GM18861 (cell line): ENCODE results near the gene EPHB2.

Experiments used
- ATAC-seq: cut with Tn5 transposase; IDR thresholded peaks from one replicate; pipeline ENCODE4 v1.9.1; 2021; ENCODE audit not compliant: unreplicated experiment

EPHB2 gene

DNA sequence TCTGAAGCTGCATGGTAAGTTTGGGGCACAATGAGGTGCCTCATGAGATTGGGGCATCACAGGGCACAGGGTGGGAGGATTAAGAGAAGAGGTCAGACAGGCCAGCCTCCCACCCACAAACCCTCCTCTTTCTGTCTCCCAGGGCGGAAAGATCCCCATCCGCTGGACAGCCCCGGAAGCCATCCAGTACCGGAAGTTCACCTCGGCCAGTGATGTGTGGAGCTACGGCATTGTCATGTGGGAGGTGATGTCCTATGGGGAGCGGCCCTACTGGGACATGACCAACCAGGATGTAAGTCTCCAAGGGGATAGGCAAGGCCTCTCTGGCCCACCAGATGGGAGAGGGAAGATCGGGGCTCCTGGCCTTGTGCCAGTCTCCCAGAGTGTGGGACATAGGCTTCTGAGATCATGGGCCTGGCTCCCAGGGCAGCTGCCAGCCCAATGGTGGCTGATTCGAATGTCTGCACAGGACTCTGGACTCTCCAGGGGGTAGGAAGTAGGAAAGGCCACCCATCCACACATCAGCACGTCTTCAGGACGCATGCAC, 198.3 kb downstream of the EPHB2 start:
- ATAC-seq, result no peak

DNA sequence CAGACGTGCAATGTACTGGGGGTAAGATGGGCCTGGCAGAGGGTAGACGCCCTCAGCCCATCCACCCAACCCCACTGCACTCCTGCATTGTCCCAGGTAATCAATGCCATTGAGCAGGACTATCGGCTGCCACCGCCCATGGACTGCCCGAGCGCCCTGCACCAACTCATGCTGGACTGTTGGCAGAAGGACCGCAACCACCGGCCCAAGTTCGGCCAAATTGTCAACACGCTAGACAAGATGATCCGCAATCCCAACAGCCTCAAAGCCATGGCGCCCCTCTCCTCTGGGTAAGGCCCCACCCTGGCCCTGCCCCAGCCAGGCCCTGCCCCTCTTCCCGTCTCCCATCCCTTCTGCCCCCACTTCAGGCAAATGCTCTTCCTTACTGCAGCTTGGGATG, 199.6 kb downstream of the EPHB2 start:
- ATAC-seq, result no peak

DNA sequence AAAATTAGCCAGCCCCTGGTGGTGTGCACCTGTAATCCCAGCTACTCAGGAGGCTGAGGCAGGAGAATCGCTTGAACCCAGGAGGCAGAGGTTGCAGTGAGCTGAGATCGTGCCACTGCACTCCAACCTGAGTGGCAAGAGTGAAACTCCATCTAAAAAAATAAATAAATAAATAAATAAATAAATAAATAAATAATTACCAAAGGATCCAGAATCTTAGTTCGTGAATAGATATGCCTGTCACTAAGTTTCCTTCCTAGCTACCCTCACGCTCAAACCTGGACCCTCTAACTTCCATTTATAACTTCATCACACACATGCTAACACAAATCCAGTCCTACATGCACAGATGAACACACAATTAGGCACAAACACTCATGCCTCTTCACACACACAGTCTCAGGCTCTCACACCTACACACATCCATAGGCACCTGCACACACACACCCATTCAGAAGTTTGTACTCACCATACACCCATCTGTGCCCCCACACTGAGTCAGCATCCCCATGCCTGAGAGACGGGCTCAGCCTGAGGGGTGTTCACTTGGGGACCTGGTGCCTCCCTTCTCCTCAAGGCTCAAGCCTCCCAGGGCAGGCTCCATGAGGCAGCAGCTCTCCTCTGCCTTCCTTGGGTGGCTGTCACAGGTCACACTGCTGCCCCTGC, 200.5 kb downstream of the EPHB2 start:
- ATAC-seq, result no peak

DNA sequence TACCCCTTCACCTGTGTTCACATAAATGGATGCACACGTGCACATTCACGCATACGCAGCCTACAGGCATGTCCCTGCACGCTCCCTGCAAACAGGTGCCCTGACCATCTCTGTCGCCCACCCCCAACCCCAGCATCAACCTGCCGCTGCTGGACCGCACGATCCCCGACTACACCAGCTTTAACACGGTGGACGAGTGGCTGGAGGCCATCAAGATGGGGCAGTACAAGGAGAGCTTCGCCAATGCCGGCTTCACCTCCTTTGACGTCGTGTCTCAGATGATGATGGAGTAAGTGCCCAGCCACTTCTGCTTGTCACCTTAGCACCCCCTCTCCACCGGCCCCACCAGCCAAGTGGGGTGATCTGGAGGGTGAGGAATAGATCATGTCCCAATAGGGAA, 201.7 kb downstream of the EPHB2 start:
- ATAC-seq, result no peak

DNA sequence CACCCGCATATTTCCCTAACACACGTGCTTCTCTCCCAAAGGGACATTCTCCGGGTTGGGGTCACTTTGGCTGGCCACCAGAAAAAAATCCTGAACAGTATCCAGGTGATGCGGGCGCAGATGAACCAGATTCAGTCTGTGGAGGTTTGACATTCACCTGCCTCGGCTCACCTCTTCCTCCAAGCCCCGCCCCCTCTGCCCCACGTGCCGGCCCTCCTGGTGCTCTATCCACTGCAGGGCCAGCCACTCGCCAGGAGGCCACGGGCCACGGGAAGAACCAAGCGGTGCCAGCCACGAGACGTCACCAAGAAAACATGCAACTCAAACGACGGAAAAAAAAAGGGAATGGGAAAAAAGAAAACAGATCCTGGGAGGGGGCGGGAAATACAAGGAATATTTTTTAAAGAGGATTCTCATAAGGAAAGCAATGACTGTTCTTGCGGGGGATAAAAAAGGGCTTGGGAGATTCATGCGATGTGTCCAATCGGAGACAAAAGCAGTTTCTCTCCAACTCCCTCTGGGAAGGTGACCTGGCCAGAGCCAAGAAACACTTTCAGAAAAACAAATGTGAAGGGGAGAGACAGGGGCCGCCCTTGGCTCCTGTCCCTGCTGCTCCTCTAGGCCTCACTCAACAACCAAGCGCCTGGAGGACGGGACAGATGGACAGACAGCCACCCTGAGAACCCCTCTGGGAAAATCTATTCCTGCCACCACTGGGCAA, 202.9 kb downstream of the EPHB2 start:
- no peak for ATAC-seq

DNA sequence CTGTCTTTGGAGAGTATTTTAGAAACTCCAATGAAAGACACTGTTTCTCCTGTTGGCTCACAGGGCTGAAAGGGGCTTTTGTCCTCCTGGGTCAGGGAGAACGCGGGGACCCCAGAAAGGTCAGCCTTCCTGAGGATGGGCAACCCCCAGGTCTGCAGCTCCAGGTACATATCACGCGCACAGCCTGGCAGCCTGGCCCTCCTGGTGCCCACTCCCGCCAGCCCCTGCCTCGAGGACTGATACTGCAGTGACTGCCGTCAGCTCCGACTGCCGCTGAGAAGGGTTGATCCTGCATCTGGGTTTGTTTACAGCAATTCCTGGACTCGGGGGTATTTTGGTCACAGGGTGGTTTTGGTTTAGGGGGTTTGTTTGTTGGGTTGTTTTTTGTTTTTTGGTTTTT, 203.5 kb downstream of the EPHB2 start:
- ATAC-seq, result no peak

DNA sequence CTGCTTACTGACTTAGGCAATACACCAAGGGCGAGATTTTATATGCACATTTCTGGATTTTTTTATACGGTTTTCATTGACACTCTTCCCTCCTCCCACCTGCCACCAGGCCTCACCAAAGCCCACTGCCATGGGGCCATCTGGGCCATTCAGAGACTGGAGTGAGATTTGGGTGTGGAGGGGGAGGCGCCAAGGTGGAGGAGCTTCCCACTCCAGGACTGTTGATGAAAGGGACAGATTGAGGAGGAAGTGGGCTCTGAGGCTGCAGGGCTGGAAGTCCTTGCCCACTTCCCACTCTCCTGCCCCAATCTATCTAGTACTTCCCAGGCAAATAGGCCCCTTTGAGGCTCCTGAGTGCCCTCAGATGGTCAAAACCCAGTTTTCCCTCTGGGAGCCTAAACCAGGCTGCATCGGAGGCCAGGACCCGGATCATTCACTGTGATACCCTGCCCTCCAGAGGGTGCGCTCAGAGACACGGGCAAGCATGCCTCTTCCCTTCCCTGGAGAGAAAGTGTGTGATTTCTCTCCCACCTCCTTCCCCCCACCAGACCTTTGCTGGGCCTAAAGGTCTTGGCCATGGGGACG, 204.1 kb downstream of the EPHB2 start:
- ATAC-seq, result no peak

DNA sequence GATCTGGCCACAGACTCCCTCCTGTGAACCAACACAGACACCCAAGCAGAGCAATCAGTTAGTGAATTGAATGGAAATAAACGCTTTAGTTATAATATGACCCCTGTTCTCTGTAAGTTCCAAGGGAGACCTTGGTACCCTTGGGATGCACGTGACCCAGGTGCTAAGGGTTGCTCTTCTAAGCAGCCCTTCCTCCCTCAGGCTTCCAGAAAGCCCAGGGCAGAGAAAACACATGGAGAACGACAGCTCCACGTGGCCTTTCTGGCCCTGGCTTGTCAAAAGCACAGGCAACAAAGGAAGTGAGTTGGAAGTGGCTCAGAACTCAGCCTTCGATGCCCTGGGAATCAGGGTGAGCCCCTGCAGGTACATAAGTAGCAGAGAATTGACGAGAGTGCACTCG, 204.6 kb downstream of the EPHB2 start:
- ATAC-seq, result no peak

DNA sequence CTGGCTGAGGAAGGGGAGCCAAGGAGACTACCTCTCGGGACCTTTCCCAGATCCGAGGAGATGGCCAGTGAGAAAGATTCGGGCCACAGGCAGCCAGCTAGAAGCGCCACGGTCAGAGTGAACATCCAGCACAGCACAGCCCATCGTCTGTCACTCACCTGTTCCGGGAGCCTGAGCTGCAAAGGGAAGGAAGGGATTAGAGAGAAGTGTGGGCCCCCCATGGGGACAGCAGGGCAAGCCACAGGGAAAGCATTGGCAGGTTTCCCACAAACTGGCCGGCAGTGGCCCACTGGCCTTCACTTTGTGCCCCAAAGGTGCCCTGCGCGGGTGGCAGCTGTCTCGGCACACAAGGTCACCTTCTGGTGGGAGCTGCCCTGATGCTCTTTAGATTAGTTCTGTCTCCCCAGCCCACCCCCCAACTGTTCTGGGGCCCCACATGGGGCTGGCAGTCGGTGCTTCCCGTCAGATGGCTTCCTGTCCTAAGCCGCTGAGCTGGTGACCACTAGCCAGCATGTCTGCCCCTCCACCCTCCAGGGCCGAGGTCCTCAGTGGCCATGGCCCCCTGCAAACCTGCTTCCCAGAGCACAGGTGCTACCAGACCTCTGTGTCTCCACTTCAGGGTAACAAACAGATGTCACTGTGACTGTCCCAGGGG, 205.3 kb downstream of the EPHB2 start:
- no peak for ATAC-seq

DNA sequence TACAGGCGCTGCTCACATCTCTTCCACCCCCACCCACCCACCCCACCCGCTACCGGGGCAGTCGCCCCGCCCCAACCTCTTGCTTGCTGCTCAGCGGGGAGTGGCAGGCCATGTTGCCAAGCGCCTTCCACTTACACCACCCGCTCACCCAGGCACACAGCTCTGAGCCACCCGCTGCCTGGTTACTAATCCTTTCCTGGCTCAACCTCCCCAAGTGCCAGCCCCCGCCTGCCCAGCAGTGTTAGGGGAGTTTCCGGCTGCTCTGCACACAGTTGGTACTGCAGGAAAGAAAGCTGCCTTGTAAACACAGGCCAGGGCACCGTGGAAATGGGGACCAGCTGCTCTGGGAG, 205.8 kb downstream of the EPHB2 start:
- no peak for ATAC-seq

DNA sequence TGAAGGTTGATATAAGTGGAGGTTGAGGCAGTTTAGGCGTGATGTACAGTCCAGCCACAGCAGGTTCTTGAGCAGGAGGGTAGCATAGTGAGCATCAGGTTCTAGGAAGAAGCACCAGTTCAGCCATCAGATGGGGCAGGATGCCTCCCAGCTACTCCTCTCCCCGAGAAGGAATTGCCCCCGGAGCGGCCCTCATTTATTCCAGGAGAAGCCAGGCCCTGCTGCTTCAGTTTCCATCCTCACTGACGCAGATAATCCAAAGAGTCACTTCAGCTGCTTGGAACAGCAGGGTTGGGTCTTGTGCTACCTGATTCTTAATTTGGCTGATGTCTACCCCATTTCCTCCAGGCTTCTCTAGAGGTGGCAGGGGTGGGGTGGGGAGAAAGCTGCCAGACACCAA, 207.3 kb downstream of the EPHB2 start:
- no peak for ATAC-seq

DNA sequence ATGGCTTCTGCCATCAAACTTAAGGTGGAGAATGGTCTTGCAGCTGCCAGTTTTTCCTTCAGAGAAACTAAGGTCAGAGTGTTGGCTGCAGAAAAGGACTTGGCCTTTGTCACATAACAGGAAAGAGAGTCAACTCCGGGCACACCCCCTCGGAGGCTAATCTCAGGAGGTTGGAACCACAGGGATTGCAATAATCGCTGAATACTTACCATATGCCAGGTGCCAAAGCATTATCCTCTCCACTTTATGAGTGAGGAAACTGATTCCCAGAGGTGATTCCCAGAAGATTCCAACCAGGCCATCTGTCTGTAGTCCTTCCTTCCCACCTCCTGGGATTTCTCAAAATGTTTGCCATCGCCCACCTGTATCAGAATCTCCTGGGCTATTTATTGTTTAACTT, 208.0 kb downstream of the EPHB2 start:
- no peak for ATAC-seq

DNA sequence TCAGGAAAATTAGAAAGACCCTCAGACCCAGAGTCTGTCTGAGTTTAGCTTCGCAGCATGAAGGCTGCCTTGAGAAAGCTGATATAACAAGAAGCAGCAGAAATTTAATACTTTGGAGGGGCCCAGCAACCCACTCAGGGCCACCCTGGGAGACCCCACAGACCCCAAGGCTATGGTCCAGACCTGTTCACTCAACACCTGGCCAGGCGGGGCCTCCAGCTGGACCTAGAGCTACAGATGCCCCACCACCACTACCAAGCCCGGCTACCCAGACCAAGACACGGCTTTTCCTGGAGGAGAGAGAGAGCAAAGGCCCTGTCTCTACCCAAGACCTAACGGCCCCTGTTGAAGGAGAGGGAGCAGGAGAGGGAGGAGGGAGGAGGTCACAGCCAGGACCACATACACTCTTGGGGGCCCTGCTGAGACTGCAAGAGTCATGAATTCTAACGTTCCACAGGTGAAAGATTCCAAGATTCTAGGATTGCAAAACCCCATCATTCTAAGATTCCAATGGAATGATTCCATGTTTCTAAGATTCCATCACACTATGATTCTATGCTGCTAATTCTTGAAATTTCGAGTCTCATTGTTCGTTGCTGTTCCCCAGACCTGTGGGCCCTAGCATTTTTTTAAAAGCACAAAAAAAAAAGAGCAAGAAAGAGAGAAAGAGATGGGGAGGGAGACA, 208.8 kb downstream of the EPHB2 start:
- no peak for ATAC-seq

DNA sequence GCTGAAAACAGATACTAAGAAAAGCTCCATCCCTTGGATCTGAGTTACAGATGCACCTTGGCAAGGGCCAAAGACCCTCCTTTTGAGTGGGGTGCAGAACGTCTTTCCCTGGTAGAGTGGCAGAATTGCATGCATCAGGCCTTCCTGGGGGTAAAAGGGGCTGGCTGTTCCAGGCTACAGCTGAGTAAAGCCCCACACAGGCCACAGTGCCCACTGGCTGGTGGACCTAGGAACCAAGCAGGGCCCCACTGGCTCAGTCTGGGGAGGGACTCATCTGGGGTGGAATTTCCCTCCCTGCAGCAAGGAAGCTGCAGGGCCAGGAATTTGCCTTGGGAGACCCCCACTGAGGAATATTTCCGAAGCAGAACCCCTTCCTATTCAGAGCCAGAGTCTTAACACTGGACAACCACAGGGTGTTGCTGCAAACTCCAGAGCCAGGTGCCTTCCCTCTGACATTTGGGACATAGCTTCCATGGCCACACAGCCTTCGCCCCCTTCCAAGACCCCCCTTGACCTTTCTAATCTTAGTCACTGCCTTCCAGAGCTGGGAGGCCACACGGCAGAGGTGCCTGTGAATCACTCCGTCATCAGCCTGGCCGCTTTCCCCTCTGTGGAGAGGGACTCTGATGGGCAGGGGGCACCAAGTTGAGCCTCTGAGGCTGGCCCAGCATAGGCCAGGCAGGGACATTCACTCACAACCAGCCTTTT, 209.5 kb downstream of the EPHB2 start:
- ATAC-seq, result no peak

DNA sequence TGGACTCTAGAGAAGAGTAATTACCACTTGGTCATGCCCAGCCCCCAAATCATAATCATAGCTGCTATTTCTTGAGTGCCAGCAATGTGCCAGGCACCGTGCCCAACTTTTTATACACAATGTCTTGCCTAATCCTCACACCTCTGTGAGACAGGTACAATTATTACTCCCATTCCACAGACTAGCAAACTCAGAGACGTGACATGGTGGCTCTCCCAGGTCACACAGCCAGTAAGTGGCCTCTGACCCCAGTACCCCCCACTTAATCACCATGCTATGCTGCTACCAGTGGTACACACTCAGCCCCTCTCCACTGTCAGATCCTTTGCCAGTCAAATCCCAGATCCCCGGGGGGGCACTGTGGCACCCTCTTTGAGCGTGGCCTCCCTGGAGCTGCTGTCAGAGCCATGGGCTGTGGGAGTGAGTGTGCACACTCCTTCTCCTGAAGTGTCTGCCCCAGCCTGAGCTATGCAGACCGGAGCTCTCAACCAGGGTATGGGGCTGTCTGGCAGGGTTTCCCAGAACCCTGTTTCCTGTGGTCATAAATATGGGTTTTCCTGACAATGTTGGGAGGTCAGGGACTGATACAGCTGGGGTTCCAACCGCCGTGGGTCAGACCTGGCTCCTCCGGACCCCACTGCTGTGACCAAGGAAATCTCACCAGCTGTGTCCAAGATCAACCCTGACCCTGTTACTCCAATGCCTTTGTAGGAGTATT, 210.3 kb downstream of the EPHB2 start:
- no peak for ATAC-seq

DNA sequence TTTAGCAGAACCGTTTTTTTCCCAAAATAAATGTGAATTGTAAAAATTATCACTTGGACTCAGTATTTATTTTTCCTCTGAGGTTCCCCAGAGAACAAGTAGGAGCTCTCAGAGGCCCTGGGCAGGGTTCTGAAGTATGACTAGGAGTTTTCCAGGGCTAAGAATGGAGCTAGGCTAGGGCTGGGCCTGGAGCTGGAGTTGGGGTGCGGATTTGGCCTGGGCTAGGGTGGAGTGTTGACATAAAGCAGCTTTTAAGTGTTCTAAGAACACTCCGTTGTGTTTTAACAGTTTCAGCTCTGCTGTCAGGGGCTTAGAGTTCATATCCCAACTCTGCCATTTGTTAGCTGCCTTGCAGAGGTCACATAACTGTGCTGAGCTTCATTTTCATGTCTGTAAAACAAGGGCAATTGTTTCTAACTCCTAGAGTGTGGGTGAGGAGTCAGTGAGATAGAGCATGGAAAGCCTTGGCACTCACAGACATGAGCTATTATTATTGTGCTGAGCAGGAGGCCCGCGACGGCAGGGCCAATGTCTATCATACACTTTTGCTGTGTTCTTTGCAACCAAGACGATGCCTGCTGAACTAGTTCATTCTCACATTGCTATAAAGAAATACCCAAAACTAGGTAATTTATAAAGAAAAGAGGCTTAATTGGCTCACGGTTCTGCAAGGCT, 210.9 kb downstream of the EPHB2 start:
- ATAC-seq, result no peak

DNA sequence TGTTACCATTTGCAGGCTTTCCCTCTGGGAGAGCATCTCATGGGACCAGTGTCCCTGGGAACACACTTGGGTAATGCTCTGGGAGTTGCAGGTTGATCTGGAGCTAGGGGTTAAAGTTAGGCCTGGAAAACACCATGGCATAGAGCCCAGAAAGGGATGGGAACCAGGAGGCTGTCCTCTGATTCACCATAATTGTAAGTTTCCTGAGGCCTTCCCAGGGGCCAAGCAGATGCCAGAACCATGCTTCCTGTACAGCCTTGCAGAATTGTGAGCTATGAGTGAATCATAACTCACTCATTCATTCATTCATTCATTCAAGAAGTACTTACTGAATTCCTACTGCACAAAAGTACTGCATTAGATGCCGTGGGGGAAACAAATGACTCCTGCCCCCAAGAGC, 212.0 kb downstream of the EPHB2 start:
- ATAC-seq, result no peak

DNA sequence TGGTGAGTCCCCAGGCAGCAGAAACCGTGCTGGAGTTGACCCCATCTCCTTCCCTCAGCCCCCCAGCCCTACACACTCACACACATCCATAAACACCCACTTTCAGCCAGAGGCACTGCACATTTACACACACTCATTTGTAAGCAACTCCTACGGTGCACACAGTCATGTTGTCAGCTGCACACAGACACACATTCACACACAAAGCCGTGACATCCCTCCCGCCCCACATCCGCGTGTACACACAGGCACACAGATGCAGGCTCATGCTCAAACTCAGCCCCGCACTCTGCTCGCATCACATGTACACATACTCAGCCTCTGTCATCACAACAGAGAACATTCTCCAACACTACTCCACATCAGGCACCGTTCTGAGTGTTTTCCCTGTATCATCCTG, 214.5 kb downstream of the EPHB2 start:
- no peak for ATAC-seq

DNA sequence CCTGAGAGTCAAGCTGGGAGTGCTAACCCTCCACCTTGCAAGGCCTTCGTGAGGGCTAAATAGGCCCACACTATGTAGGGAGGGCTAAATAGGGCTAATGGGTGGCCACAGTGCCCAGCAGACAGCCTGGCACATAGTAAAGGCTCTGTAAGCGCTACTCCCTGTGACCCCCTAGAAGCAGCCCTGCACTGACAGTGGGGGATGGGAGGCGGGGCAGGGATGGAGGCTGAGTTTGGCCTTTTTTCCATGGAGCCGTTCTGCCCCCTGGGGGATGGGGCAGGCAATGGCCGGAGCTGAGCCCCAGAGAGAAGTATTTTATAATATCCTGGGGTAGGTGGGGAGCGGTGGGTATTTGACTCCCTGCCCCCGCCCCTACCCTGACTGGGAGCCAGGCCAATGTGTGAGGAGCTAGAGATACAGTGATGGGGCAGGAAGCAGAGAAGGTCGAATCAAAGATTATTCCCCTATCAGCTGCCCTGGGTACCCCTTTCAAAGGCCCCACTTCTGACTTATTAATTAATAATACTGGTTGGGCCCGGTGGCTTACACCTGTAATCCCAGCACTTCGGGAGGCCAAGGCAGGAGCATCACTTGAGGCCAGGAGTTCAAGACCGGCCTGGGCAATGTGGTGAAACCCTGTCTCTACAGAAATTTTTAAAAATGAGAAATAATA, 219.7 kb downstream of the EPHB2 start:
- ATAC-seq, result no peak
